ENCODE data around the gene CNTN4.

GRCh38 chr3:2856138-2857133 is 757.8 kb downstream of the CNTN4 start:
- peak; percentile 53 for TF ChIP-seq CTCF (IDR thresholded peaks at IDR 0.05)
- TF ChIP-seq EZH2 (IDR thresholded peaks at IDR 0.05): no peak
